HepG2 (cell line): Measurements from ENCODE around the gene COPB2. TPM values are rescaled to one million over a fixed set of nuclear protein-coding genes. Genes with fewer than 3 reads are reported as not detected.

Source experiments
- ATAC-seq: fragments of 200-7000 bp; cut with Tn5 transposase; 3 replicates; pipeline ENCODE4 v1.9.1; 2020; ENCODE audit warnings: mild to moderate bottlenecking, moderate library complexity
- BruUV-seq: library from RNA; stranded (reverse); fragments of 400-500 nt; replicated peaks from 2 replicates; lab custom pipeline; 2021; lab: Mats Ljungman, UMichigan
- CTCF ChIA-PET: fragments of 300-600 bp; formaldehyde crosslinking; extraction: SDS; loops from one replicate; lab custom pipeline; 2021; ENCODE audit warnings: low total read pairs, inconsistent platforms, low intra/inter-chr PET ratio; lab: Yijun Ruan, JAX
- POLR2A ChIA-PET: fragments of 350-600 bp; sonication (Branson Sonifier 250); formaldehyde crosslinking; loops from one replicate; lab custom pipeline; 2020; ENCODE audit warnings: antibody characterized with exemption, inconsistent platforms; lab: Yijun Ruan, JAX
- DNase-seq: peaks from one replicate; pipeline ENCODE4 v3.0.0-alpha.2; 2015; ENCODE audit warnings: low spot score
- FAIRE-seq: peaks from 3 replicates; lab custom pipeline; 2011; peaks lifted over from hg19 to GRCh38; lab: Jason Lieb, UNC
- H2AFZ ChIP-seq: one replicate; pipeline ENCODE4 v1.6.1; 2011; ENCODE audit warnings: low read length, inconsistent platforms
- H3K27ac ChIP-seq: fragments of 300-600 bp; 3 replicates; pipeline ENCODE4 v1.8.0; 2011; ENCODE audit warnings: mixed run types, mild to moderate bottlenecking, mixed read lengths, low read length, inconsistent platforms; ENCODE audit not compliant: insufficient read depth; ENCODE audit errors: extremely low read length
- H3K27me3 ChIP-seq, 2 experiments: fragments of 200-600 bp in 1 of 2; 2 replicates in 1 of 2; 3 replicates in 1 of 2; pipeline versions ENCODE4 v1.6.0 to v1.8.0; 2011; ENCODE audit warnings: low read length in 2 of 2, mild to moderate bottlenecking in 2 of 2, moderate library complexity in 2 of 2, inconsistent platforms in 1 of 2; ENCODE audit not compliant: insufficient read depth in 2 of 2, control insufficient read depth in 1 of 2
- H3K36me3 ChIP-seq, 2 experiments: fragments of 200-600 bp in 1 of 2; replicated peaks in 1 of 2; 2 replicates in 1 of 2; 3 replicates in 1 of 2; pipeline versions ENCODE4 v1.5.1 to v1.8.0; 2011; ENCODE audit warnings: low read length in 2 of 2, inconsistent platforms in 1 of 2; ENCODE audit not compliant: insufficient read depth in 2 of 2, control insufficient read depth in 1 of 2
- H3K4me1 ChIP-seq: 2 replicates; pipeline ENCODE4 v1.5.1; 2012; ENCODE audit warnings: low read length, inconsistent platforms; ENCODE audit not compliant: insufficient read depth
- H3K4me2 ChIP-seq: 2 replicates; pipeline ENCODE4 v1.6.0; 2011; ENCODE audit warnings: low read depth, low read length, inconsistent platforms
- H3K4me3 ChIP-seq, 3 experiments: fragments of 200-600 bp in 1 of 3; sonication (generic), shearing (Covaris generic) in 1 of 3; replicated peaks in 1 of 3; 2 replicates each; pipeline ENCODE4 v1.5.1; 2011 to 2016; ENCODE audit warnings: low read length in 3 of 3, inconsistent platforms in 2 of 3, low read depth in 2 of 3, mild to moderate bottlenecking in 2 of 3, control low read depth in 1 of 3, mixed read lengths in 1 of 3; ENCODE audit not compliant: insufficient read depth in 1 of 3
- H3K79me2 ChIP-seq: one replicate; pipeline ENCODE4 v1.6.1; 2011; ENCODE audit warnings: low read length, inconsistent platforms; ENCODE audit not compliant: insufficient read depth
- H3K9ac ChIP-seq: 2 replicates; pipeline ENCODE4 v1.6.0; 2011; ENCODE audit warnings: mild to moderate bottlenecking, low read depth, low read length, inconsistent platforms; ENCODE audit not compliant: insufficient read depth
- H3K9me3 ChIP-seq: 2 replicates; pipeline ENCODE4 v1.5.1; 2012; ENCODE audit warnings: mild to moderate bottlenecking, low read length
- H4K20me1 ChIP-seq: 2 replicates; pipeline ENCODE4 v1.6.0; 2011; ENCODE audit warnings: inconsistent platforms, mild to moderate bottlenecking, low read length, moderate library complexity; ENCODE audit not compliant: insufficient read depth
- BRD4 ChIP-seq: sonication (generic); formaldehyde crosslinking; IDR thresholded peaks from 2 replicates; pipeline ENCODE4 v1.4.0; 2020; ENCODE audit warnings: missing genetic modification reagents
- CREM ChIP-seq, 2 experiments: sonication (generic) in 1 of 2; formaldehyde crosslinking in 1 of 2; IDR thresholded peaks; 2 replicates each; pipeline versions ENCODE4 v1.4.0 to v1.6.1; 2016 to 2020; ENCODE audit warnings: antibody characterized with exemption in 1 of 2, mild to moderate bottlenecking in 1 of 2, missing genetic modification reagents in 1 of 2
- LCORL ChIP-seq, 2 experiments: fragments of 450-650 bp in 1 of 2; sonication (generic) in 1 of 2; formaldehyde crosslinking in 1 of 2; IDR thresholded peaks; 2 replicates each; pipeline versions ENCODE4 v1.5.0 to v1.6.1; 2017 to 2020; ENCODE audit warnings: antibody characterized with exemption in 1 of 2, missing genetic modification reagents in 1 of 2
- MBD4 ChIP-seq: IDR thresholded peaks from 2 replicates; pipeline ENCODE4 v1.6.1; 2012; ENCODE audit warnings: low read length, inconsistent platforms, borderline replicate concordance
- ZNF337 ChIP-seq: sonication (generic); formaldehyde crosslinking; IDR thresholded peaks from 2 replicates; pipeline ENCODE4 v1.5.1; 2020; ENCODE audit warnings: missing genetic modification reagents, low read depth, mild to moderate bottlenecking, borderline replicate concordance
- ZNF383 ChIP-seq: sonication (generic); formaldehyde crosslinking; IDR thresholded peaks from 2 replicates; pipeline ENCODE4 v1.4.0; 2020; ENCODE audit warnings: missing genetic modification reagents, mild to moderate bottlenecking, borderline replicate concordance
- ZSCAN12 ChIP-seq: sonication (generic); formaldehyde crosslinking; IDR thresholded peaks from 2 replicates; pipeline ENCODE4 v1.9.0; 2021; ENCODE audit warnings: mild to moderate bottlenecking, missing genetic modification reagents
- WGBS: methylation state at CpG from one replicate; pipeline ENCODE4 v1.1.6; 2017; ENCODE audit warnings: low lambda C conversion rate; 5-methylcytosine and 5-hydroxymethylcytosine counted together
- in situ Hi-C: cut with HindIII; loops from 2 replicates; pipeline ENCODE4 v1.10.0; 2017; ENCODE audit warnings: low pct_unique_long_range_greater_than_20kb; ENCODE audit not compliant: extremely low pct_ligation_motif_present
- intact Hi-C: fragments of 100-400 bp; cut with micrococcal nuclease; formaldehyde crosslinking; loops from one replicate; pipeline ENCODE4 v1.10.0; 2022; ENCODE audit not compliant: unreplicated experiment
- polyA plus RNA-seq, 8 experiments: library from polyadenylated mRNA; depleted of rRNA in 3 of 8; stranded (reverse) in 7 of 8; unstranded in 1 of 8; fragments of >200 nt; fragmentation: Illumina TruSeq in 4 of 8; extraction: Trizol in 4 of 8; gene quantifications; 2 replicates each; pipeline versions ENCODE4 v1.2.1 to v1.2.3, GENCODE V29; 2011 to 2016; ENCODE audit warnings: low read depth in 4 of 8, missing spikeins in 1 of 8, mixed read lengths in 1 of 8; ENCODE audit not compliant: insufficient read depth in 1 of 8
- total RNA-seq, 5 experiments: library from RNA; depleted of rRNA; stranded (reverse); fragments of >200 nt; fragmentation: Illumina TruSeq; extraction: Trizol; gene quantifications; 2 replicates each; pipeline ENCODE4 v1.2.3, GENCODE V29; 2016; ENCODE audit warnings: low read depth in 1 of 5
- TF ChIP-seq, protein P1 (sequence below): sonication (generic); formaldehyde crosslinking; IDR thresholded peaks from 2 replicates; pipeline ENCODE4 v1.8.1; 2023; ENCODE audit warnings: missing genetic modification reagents, mild to moderate bottlenecking, borderline replicate concordance
- TF ChIP-seq, protein P2 (sequence below): sonication (generic); formaldehyde crosslinking; IDR thresholded peaks from 2 replicates; pipeline ENCODE4 v1.8.1; 2022; ENCODE audit warnings: low read depth, mild to moderate bottlenecking, missing genetic modification reagents
- TF ChIP-seq, protein P3 (sequence below): sonication (generic); formaldehyde crosslinking; IDR thresholded peaks from 2 replicates; pipeline ENCODE4 v1.5.1; 2020; ENCODE audit warnings: mild to moderate bottlenecking, missing genetic modification reagents, moderate library complexity
- TF ChIP-seq, protein P4 (sequence below): sonication (generic); formaldehyde crosslinking; IDR thresholded peaks from 2 replicates; pipeline ENCODE4 v1.5.0; 2020; ENCODE audit warnings: mild to moderate bottlenecking, missing genetic modification reagents, moderate library complexity
- TF ChIP-seq, protein P5 (sequence below): sonication (generic); formaldehyde crosslinking; IDR thresholded peaks from 2 replicates; pipeline ENCODE4 v1.5.0; 2020; ENCODE audit warnings: mild to moderate bottlenecking, low read depth, missing genetic modification reagents, borderline replicate concordance

Gene COPB2
- total and polyA plus RNA-seq, 2 of the 13 experiments (the other 11 are each of a cell fraction or from before 2014, with no cell fraction given): 83.3 to 217 TPM

DNA sequence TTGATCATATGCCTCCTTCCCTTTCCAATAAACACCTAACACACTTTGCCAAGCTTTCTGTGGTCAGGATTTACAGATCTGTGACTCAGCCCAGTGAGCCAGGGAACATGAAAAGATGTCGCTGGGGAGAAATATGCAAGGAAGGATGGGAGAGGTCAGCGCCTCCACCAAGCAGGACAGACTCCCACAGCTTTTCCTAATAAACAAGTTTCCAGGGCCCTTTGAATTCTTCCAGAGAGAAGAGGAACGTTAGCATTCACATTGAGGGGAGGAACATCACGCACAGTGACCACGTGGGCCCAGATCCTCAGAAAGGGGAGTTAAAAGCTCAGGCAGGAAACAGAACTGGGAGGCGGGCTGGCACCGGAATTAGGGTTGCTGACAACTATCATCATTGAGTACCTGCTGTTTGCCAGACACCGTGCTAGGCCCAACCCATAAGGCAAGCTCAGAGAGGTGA is 78.9 kb downstream of the COPB2 start:
- H3K4me2 ChIP-seq: no peak overlapping the region

More for the DNA sequence above, 78.9 kb downstream of the COPB2 start:
- Histone ChIP-seq H3K27ac (no peak overlapping the region), H3K4me3 (no peak overlapping the region), H3K9me3 (no peaks in the 10 kb centered on the region), H3K36me3 (no peaks in the 10 kb centered on the region), H2AFZ (no peak overlapping the region), H3K9ac (no peak overlapping the region), H4K20me1 (no peaks in the 10 kb centered on the region), H3K4me1 (no peaks in the 10 kb centered on the region), H3K79me2 (no peaks in the 10 kb centered on the region), H3K27me3 (no peaks in the 10 kb centered on the region; a peak in 1 of 5 replicates)
- ATAC-seq (no peak), DNase-seq (no peak), FAIRE-seq (no peak)
- ChIA-PET POLR2A (no interaction called here), CTCF (no interaction called here)
- intact Hi-C loops: no loop called here
- WGBS: 22% methylated on average over 7 of the region's 8 CpGs
- no TSS peak for BruUV-seq
- in situ Hi-C loops: no loop called here
- no peak for TF ChIP-seq BRD4 (CRISPR knock-in tag)
- TF ChIP-seq, protein P1, sequence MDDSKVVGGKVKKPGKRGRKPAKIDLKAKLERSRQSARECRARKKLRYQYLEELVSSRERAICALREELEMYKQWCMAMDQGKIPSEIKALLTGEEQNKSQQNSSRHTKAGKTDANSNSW (CRISPR knock-in tag): no peak
- TF ChIP-seq CREM (IDR thresholded peaks at IDR 0.05): no peak
- TF ChIP-seq CREM (CRISPR knock-in tag; IDR thresholded peaks at IDR 0.05): no peak
- TF ChIP-seq, protein P2, sequence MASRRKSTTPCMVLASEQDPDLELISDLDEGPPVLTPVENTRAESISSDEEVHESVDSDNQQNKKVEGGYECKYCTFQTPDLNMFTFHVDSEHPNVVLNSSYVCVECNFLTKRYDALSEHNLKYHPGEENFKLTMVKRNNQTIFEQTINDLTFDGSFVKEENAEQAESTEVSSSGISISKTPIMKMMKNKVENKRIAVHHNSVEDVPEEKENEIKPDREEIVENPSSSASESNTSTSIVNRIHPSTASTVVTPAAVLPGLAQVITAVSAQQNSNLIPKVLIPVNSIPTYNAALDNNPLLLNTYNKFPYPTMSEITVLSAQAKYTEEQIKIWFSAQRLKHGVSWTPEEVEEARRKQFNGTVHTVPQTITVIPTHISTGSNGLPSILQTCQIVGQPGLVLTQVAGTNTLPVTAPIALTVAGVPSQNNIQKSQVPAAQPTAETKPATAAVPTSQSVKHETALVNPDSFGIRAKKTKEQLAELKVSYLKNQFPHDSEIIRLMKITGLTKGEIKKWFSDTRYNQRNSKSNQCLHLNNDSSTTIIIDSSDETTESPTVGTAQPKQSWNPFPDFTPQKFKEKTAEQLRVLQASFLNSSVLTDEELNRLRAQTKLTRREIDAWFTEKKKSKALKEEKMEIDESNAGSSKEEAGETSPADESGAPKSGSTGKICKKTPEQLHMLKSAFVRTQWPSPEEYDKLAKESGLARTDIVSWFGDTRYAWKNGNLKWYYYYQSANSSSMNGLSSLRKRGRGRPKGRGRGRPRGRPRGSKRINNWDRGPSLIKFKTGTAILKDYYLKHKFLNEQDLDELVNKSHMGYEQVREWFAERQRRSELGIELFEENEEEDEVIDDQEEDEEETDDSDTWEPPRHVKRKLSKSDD (CRISPR knock-in tag): no peak
- TF ChIP-seq, protein P3, sequence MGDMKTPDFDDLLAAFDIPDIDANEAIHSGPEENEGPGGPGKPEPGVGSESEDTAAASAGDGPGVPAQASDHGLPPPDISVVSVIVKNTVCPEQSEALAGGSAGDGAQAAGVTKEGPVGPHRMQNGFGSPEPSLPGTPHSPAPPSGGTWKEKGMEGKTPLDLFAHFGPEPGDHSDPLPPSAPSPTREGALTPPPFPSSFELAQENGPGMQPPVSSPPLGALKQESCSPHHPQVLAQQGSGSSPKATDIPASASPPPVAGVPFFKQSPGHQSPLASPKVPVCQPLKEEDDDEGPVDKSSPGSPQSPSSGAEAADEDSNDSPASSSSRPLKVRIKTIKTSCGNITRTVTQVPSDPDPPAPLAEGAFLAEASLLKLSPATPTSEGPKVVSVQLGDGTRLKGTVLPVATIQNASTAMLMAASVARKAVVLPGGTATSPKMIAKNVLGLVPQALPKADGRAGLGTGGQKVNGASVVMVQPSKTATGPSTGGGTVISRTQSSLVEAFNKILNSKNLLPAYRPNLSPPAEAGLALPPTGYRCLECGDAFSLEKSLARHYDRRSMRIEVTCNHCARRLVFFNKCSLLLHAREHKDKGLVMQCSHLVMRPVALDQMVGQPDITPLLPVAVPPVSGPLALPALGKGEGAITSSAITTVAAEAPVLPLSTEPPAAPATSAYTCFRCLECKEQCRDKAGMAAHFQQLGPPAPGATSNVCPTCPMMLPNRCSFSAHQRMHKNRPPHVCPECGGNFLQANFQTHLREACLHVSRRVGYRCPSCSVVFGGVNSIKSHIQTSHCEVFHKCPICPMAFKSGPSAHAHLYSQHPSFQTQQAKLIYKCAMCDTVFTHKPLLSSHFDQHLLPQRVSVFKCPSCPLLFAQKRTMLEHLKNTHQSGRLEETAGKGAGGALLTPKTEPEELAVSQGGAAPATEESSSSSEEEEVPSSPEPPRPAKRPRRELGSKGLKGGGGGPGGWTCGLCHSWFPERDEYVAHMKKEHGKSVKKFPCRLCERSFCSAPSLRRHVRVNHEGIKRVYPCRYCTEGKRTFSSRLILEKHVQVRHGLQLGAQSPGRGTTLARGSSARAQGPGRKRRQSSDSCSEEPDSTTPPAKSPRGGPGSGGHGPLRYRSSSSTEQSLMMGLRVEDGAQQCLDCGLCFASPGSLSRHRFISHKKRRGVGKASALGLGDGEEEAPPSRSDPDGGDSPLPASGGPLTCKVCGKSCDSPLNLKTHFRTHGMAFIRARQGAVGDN: no peak
- TF ChIP-seq, protein P4, sequence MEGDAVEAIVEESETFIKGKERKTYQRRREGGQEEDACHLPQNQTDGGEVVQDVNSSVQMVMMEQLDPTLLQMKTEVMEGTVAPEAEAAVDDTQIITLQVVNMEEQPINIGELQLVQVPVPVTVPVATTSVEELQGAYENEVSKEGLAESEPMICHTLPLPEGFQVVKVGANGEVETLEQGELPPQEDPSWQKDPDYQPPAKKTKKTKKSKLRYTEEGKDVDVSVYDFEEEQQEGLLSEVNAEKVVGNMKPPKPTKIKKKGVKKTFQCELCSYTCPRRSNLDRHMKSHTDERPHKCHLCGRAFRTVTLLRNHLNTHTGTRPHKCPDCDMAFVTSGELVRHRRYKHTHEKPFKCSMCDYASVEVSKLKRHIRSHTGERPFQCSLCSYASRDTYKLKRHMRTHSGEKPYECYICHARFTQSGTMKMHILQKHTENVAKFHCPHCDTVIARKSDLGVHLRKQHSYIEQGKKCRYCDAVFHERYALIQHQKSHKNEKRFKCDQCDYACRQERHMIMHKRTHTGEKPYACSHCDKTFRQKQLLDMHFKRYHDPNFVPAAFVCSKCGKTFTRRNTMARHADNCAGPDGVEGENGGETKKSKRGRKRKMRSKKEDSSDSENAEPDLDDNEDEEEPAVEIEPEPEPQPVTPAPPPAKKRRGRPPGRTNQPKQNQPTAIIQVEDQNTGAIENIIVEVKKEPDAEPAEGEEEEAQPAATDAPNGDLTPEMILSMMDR (CRISPR knock-in tag): no peak
- TF ChIP-seq MBD4: no peak
- TF ChIP-seq ZNF383: no peak
- no peak for TF ChIP-seq LCORL (IDR thresholded peaks at IDR 0.05)
- no peak for TF ChIP-seq LCORL (CRISPR knock-in tag; IDR thresholded peaks at IDR 0.05)
- TF ChIP-seq ZNF337: no peak
- TF ChIP-seq, protein P5, sequence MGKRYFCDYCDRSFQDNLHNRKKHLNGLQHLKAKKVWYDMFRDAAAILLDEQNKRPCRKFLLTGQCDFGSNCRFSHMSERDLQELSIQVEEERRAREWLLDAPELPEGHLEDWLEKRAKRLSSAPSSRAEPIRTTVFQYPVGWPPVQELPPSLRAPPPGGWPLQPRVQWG (CRISPR knock-in tag): no peak
- no peak for TF ChIP-seq ZSCAN12 (CRISPR knock-in tag)
